Lower lobe of right lung (tissue), 2 donors: ENCODE results near the gene CDIP1. TPM values are rescaled to one million over a fixed set of nuclear protein-coding genes. Genes with fewer than 3 reads are reported as not detected.
A peak's percentile ranks its signal among the peaks of the same experiment; 100 is the strongest.

Experiments
- ATAC-seq, 2 donors: fragments of 200-7000 bp; cut with Tn5 transposase; one replicate each; pipeline ENCODE4 v1.9.1; 2020 to 2022; ENCODE audit warnings: mild to moderate bottlenecking in 2 of 2, moderate library complexity in 2 of 2
- DNase-seq: peaks from one replicate; pipeline ENCODE4 v3.0.0-alpha.2; 2020
- H3K27ac ChIP-seq: fragments of 200-600 bp; one replicate; pipeline ENCODE4 v1.8.0; 2022
- H3K27me3 ChIP-seq: fragments of 200-600 bp; one replicate; pipeline ENCODE4 v1.8.0; 2022; ENCODE audit warnings: low read depth
- H3K36me3 ChIP-seq: fragments of 200-600 bp; one replicate; pipeline ENCODE4 v1.8.0; 2022; ENCODE audit warnings: mild to moderate bottlenecking
- H3K4me1 ChIP-seq: fragments of 200-600 bp; one replicate; pipeline ENCODE4 v1.8.0; 2022
- H3K4me3 ChIP-seq: fragments of 200-600 bp; one replicate; pipeline ENCODE4 v1.8.0; 2022; ENCODE audit warnings: mild to moderate bottlenecking
- H3K9me3 ChIP-seq: fragments of 200-600 bp; one replicate; pipeline ENCODE4 v1.8.0; 2022
- intact Hi-C: fragments of 100-400 bp; cut with DNase I; formaldehyde crosslinking; loops from one replicate; pipeline ENCODE4 v1.11.0; 2022
- total RNA-seq: library from RNA; stranded (reverse); fragmentation: NEBNext Ultra II Directional; extraction: Animal tissue kit (Norgen Biotek cat#: 25700); gene quantifications from one replicate; pipeline ENCODE4 v1.2.1, GENCODE V29; 2021
- TF ChIP-seq, protein P1 (sequence below): fragments of 200-600 bp; IDR thresholded peaks from one replicate; pipeline ENCODE4 v1.8.0; 2022; ENCODE audit warnings: antibody characterized with exemption, mild to moderate bottlenecking
- donor health status: DM: no; HTN: yes; CAD: no; lungs with severe emphysema.

The CDIP1 gene
- total RNA-seq, 1 donor from 2014 or later, result 21.1 TPM

DNA sequence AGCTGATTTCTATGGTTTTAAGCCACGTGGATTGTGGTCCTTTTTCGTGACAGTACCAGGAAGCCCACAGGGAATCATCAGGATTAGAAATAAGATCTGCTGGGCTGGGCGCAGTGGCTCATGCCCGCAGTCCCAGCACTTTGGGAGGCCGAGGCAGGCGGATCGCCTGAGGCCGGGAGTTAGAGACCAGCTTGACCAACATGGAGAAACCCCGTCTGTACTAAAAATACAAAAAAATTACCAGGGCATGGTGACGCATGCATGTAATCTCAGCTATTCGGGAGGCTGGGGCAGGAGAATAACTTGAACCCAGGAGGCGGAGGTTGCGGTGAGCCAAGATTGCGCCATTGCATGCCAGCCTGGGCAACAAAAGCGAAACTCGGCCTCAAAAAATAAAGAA, 70.7 kb downstream of the CDIP1 start:
- no peaks in the 10 kb centered on the region for H3K9me3 ChIP-seq
- no peak overlapping the region for H3K4me3 ChIP-seq
- H3K27ac ChIP-seq, result no peak overlapping the region
- no peaks in the 10 kb centered on the region for H3K27me3 ChIP-seq
- peaks cover 64% of the 10 kb centered on the region for H3K36me3 ChIP-seq
- no peaks in the 10 kb centered on the region for H3K4me1 ChIP-seq
- intact Hi-C loops, result no loop called here
- TF ChIP-seq, protein P1, sequence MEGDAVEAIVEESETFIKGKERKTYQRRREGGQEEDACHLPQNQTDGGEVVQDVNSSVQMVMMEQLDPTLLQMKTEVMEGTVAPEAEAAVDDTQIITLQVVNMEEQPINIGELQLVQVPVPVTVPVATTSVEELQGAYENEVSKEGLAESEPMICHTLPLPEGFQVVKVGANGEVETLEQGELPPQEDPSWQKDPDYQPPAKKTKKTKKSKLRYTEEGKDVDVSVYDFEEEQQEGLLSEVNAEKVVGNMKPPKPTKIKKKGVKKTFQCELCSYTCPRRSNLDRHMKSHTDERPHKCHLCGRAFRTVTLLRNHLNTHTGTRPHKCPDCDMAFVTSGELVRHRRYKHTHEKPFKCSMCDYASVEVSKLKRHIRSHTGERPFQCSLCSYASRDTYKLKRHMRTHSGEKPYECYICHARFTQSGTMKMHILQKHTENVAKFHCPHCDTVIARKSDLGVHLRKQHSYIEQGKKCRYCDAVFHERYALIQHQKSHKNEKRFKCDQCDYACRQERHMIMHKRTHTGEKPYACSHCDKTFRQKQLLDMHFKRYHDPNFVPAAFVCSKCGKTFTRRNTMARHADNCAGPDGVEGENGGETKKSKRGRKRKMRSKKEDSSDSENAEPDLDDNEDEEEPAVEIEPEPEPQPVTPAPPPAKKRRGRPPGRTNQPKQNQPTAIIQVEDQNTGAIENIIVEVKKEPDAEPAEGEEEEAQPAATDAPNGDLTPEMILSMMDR, result no peak
- DNase-seq (no peak), ATAC-seq (no peak)

DNA sequence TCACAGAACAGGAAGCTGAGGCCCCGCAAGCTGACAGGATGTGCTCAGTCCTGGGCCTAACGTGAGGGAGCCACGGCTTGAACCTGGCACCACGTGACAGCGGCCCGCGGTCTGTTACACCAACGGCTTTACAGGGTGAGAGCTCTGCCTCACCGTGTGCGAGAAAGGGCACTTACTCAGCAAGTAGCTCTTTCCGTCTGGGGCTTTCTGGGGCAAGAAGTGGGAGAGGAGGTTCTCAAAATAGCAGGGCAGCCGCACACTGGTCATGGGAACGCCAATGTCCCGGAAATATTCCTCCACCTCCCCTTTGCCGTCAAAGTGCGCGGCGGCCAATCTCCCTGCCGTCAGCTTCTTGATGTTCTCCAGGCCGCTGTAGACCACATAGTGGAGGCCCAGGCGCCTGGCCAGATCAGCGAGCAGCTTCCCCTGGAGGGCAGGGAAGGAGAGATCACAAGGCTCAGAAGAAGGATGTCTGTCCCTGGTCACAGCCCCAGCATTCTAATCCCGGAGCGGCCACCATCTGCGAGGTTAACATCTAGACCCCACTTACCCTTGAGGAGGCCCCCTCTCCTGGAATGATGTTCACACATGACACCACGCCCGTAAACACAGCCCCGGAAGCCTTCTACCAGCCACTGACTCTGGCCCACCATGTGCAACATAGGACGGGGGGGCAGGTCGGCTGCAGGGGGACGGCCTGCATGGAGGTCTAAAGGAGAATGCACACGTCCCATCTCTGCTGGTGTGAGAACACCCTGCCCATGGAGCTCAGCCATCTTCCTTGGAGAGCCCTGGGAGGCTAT, 72.4 kb downstream of the CDIP1 start:
- intact Hi-C loops, result no loop called here
- Histone ChIP-seq H3K27me3 (no peaks in the 10 kb centered on the region), H3K9me3 (no peaks in the 10 kb centered on the region), H3K27ac (no peak overlapping the region), H3K4me3 (no peak overlapping the region), H3K36me3 (peaks cover 82% of the 10 kb centered on the region), H3K4me1 (no peaks in the 10 kb centered on the region)
- DNase-seq (no peak), ATAC-seq (peak; percentile 39 to 57)
- TF ChIP-seq, protein P1, result no peak

- H3K27ac ChIP-seq, result no peak overlapping the region
- peaks cover 74% of the 10 kb centered on the region for H3K36me3 ChIP-seq
- intact Hi-C loops, result no loop called here
- ATAC-seq (no peak), DNase-seq (no peak)
- TF ChIP-seq, protein P1, result no peak
- no peak overlapping the region for H3K4me3 ChIP-seq
- H3K4me1 ChIP-seq, result peaks cover 7% of the 10 kb centered on the region
- no peaks in the 10 kb centered on the region for H3K9me3 ChIP-seq
- no peaks in the 10 kb centered on the region for H3K27me3 ChIP-seq
Observed at GRCh38 chr16:4463522-4464163, 74.9 kb downstream of the CDIP1 start.

- DNase-seq, result no peak
- peaks cover 8% of the 10 kb centered on the region for H3K4me1 ChIP-seq
- no peaks in the 10 kb centered on the region for H3K27me3 ChIP-seq
- TF ChIP-seq, protein P1, result no peak
- H3K9me3 ChIP-seq, result no peaks in the 10 kb centered on the region
- no peak for ATAC-seq
- intact Hi-C loops, result no loop called here
- H3K4me3 ChIP-seq, result no peak overlapping the region
- H3K36me3 ChIP-seq, result peaks cover 73% of the 10 kb centered on the region
- no peak overlapping the region for H3K27ac ChIP-seq
Observed at GRCh38 chr16:4461250-4462085, 77.1 kb downstream of the CDIP1 start.

GRCh38 chr16:4460936-4461249, 77.7 kb downstream of the CDIP1 start:
- H3K36me3 ChIP-seq, result peaks cover 73% of the 10 kb centered on the region
- H3K27ac ChIP-seq, result no peak overlapping the region
- TF ChIP-seq, protein P1, result no peak
- ATAC-seq (no peak), DNase-seq (no peak)
- no peaks in the 10 kb centered on the region for H3K9me3 ChIP-seq
- intact Hi-C loops, result no loop called here
- H3K4me3 ChIP-seq, result no peak overlapping the region
- no peaks in the 10 kb centered on the region for H3K27me3 ChIP-seq
- H3K4me1 ChIP-seq, result peaks cover 8% of the 10 kb centered on the region

Other genes with a start within 250 kb of the CDIP1 start
- 21.5 TPM for gene GLIS2, start 222.7 kb downstream of the CDIP1 start, total RNA-seq
- 40.0 TPM for gene PAM16, start 187.5 kb downstream of the CDIP1 start, total RNA-seq
- gene VASN, start 166.9 kb downstream of the CDIP1 start, total RNA-seq, result 17.4 TPM
- gene CORO7, start 122.2 kb downstream of the CDIP1 start, total RNA-seq, result 58.5 TPM
- 34.6 TPM for gene DNAJA3, start 112.9 kb downstream of the CDIP1 start, total RNA-seq
- gene NMRAL1, start 64.1 kb downstream of the CDIP1 start, total RNA-seq, result 43.5 TPM
- gene HMOX2, start 62.4 kb downstream of the CDIP1 start, total RNA-seq, result 53.8 TPM
- gene C16orf96, start 17.6 kb upstream of the CDIP1 start, total RNA-seq, result 0.21 TPM
- 30.2 TPM for gene UBALD1, start 76.1 kb upstream of the CDIP1 start, total RNA-seq
- 75.7 TPM for gene MGRN1, start 86.1 kb upstream of the CDIP1 start, total RNA-seq
- gene NUDT16L1, start 154.8 kb upstream of the CDIP1 start, total RNA-seq, result 27.3 TPM
- gene ANKS3, start 195.5 kb upstream of the CDIP1 start, total RNA-seq, result 20.6 TPM
- gene DNAAF8, start 195.8 kb upstream of the CDIP1 start, total RNA-seq, result 3.4 TPM
- 13.4 TPM for gene ZNF500, start 228.4 kb upstream of the CDIP1 start, total RNA-seq
- not detected for gene SEPTIN12, start 249.6 kb upstream of the CDIP1 start, total RNA-seq